ENCODE results near the gene RALY.

Gene RALY

DNA sequence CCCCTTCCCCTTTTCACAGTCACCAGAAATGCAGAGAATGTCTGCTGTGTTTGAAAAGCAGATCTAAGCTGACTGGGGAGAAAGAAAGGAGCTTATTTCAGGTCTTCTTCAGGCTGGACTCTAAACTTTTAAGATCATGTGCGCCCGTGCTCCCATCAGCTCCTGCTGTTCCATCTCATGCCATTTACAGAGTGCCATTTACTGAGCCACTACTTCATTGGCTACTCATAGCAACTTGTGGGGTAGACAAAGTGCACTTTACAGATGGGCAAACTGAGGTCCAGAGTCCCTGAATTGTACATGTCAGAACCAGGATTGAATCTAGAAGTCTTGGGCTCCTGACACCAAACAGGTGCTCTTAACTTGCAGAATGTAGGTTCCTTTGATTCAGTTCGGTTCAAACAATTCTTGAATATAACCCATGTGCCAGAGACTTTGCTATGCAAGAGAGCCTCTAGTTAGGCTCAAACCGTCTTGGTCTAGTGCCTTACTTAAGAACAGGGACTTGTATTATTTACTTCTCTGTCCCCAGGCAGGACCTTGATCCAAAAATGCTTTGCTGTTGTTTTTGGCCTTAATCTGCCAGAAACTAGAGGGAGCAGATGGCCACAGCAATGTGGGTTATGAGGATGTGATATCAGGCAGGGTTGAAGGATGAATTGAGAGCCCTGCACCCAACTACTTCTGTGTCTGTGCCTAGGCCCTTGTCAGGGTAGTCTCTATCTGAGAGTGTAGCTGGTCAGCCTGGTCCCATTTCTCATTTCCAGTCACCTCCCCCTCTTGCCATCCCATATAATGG, 56.4 kb downstream of the RALY start:
- Histone ChIP-seq H3K9ac (ENCODE audit: low read length) (no peak overlapping the region), H3K9me3 (ENCODE audit: control insufficient read depth, insufficient read depth, low read depth, low read length) (no peaks in the 10 kb centered on the region), H3K27me3 (ENCODE audit: control insufficient read depth, insufficient read depth, low read length) (no peaks in the 10 kb centered on the region), H3K36me3 (ENCODE audit: control insufficient read depth, insufficient read depth, low read length) (no peaks in the 10 kb centered on the region), H3K4me1 (ENCODE audit: control insufficient read depth, insufficient read depth, low read length) (peaks cover 34% of the 10 kb centered on the region), H3K27ac (ENCODE audit: low read depth, low read length) (no peak overlapping the region), H3K4me3 (ENCODE audit: low read depth, low read length) (no peak overlapping the region)

- no peaks in the 10 kb centered on the region for H3K36me3 ChIP-seq (ENCODE audit: control insufficient read depth, insufficient read depth, low read length)
- H3K27ac ChIP-seq (ENCODE audit: low read depth, low read length), result no peak overlapping the region
- H3K9ac ChIP-seq (ENCODE audit: low read length), result no peak overlapping the region
- no peaks in the 10 kb centered on the region for H3K27me3 ChIP-seq (ENCODE audit: control insufficient read depth, insufficient read depth, low read length)
- no peak overlapping the region for H3K4me3 ChIP-seq (ENCODE audit: low read depth, low read length)
- no peaks in the 10 kb centered on the region for H3K9me3 ChIP-seq (ENCODE audit: control insufficient read depth, insufficient read depth, low read depth, low read length)
- peaks cover 15% of the 10 kb centered on the region; the same call in 1 of the 2 replicates for H3K4me1 ChIP-seq (ENCODE audit: control insufficient read depth, insufficient read depth, low read length)
Observed at GRCh38 chr20:34052414-34052813, 58.7 kb downstream of the RALY start.

GRCh38 chr20:34055290-34055689, 61.6 kb downstream of the RALY start:
- H3K9me3 ChIP-seq (ENCODE audit: control insufficient read depth, insufficient read depth, low read depth, low read length), result no peaks in the 10 kb centered on the region
- no peaks in the 10 kb centered on the region for H3K27me3 ChIP-seq (ENCODE audit: control insufficient read depth, insufficient read depth, low read length)
- no peaks in the 10 kb centered on the region for H3K36me3 ChIP-seq (ENCODE audit: control insufficient read depth, insufficient read depth, low read length)
- no peak overlapping the region for H3K4me3 ChIP-seq (ENCODE audit: low read depth, low read length)
- H3K27ac ChIP-seq (ENCODE audit: low read depth, low read length), result no peak overlapping the region
- no peak overlapping the region for H3K9ac ChIP-seq (ENCODE audit: low read length)
- peaks cover 2% of the 10 kb centered on the region; the same call in 1 of the 2 replicates for H3K4me1 ChIP-seq (ENCODE audit: control insufficient read depth, insufficient read depth, low read length)

GRCh38 chr20:34058831-34059230, 65.1 kb downstream of the RALY start:
- Histone ChIP-seq H3K4me1 (ENCODE audit: control insufficient read depth, insufficient read depth, low read length) (no peaks in the 10 kb centered on the region), H3K4me3 (ENCODE audit: low read depth, low read length) (no peak overlapping the region), H3K9me3 (ENCODE audit: control insufficient read depth, insufficient read depth, low read depth, low read length) (no peaks in the 10 kb centered on the region), H3K27ac (ENCODE audit: low read depth, low read length) (no peak overlapping the region), H3K9ac (ENCODE audit: low read length) (no peak overlapping the region), H3K27me3 (ENCODE audit: control insufficient read depth, insufficient read depth, low read length) (no peaks in the 10 kb centered on the region), H3K36me3 (ENCODE audit: control insufficient read depth, insufficient read depth, low read length) (no peaks in the 10 kb centered on the region)

GRCh38 chr20:34060970-34061369, 67.3 kb downstream of the RALY start:
- no peak overlapping the region for H3K27ac ChIP-seq (ENCODE audit: low read depth, low read length)
- H3K9ac ChIP-seq (ENCODE audit: low read length), result no peak overlapping the region
- no peak overlapping the region for H3K4me3 ChIP-seq (ENCODE audit: low read depth, low read length)
- H3K27me3 ChIP-seq (ENCODE audit: control insufficient read depth, insufficient read depth, low read length), result no peaks in the 10 kb centered on the region
- H3K9me3 ChIP-seq (ENCODE audit: control insufficient read depth, insufficient read depth, low read depth, low read length), result no peaks in the 10 kb centered on the region
- peaks cover 5% of the 10 kb centered on the region; the same call in 1 of the 2 replicates for H3K4me1 ChIP-seq (ENCODE audit: control insufficient read depth, insufficient read depth, low read length)
- H3K36me3 ChIP-seq (ENCODE audit: control insufficient read depth, insufficient read depth, low read length), result no peaks in the 10 kb centered on the region

DNA sequence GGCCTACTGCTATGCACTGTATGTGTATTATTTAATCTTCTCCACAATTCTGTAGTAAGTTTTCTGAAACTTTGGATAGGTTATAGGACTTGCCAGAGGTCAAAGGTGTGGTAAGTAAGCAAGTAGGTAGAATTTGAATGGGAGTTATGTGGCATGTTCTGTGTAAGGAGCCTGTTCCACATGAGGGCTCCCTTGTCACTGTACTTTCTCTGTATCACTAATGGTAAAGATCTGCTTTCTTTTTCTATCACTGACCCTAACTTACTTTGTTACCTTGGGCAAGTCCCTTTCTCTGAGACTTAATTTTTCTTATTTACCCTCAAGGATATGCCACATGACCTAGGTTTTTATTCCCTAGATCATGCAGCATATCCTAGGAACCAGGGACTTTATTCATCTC, 68.0 kb downstream of the RALY start:
- Histone ChIP-seq H3K27me3 (ENCODE audit: control insufficient read depth, insufficient read depth, low read length) (no peaks in the 10 kb centered on the region), H3K36me3 (ENCODE audit: control insufficient read depth, insufficient read depth, low read length) (no peaks in the 10 kb centered on the region), H3K9ac (ENCODE audit: low read length) (no peak overlapping the region), H3K9me3 (ENCODE audit: control insufficient read depth, insufficient read depth, low read depth, low read length) (no peaks in the 10 kb centered on the region), H3K27ac (ENCODE audit: low read depth, low read length) (no peak overlapping the region), H3K4me3 (ENCODE audit: low read depth, low read length) (no peak overlapping the region), H3K4me1 (ENCODE audit: control insufficient read depth, insufficient read depth, low read length) (peaks cover 7% of the 10 kb centered on the region)

DNA sequence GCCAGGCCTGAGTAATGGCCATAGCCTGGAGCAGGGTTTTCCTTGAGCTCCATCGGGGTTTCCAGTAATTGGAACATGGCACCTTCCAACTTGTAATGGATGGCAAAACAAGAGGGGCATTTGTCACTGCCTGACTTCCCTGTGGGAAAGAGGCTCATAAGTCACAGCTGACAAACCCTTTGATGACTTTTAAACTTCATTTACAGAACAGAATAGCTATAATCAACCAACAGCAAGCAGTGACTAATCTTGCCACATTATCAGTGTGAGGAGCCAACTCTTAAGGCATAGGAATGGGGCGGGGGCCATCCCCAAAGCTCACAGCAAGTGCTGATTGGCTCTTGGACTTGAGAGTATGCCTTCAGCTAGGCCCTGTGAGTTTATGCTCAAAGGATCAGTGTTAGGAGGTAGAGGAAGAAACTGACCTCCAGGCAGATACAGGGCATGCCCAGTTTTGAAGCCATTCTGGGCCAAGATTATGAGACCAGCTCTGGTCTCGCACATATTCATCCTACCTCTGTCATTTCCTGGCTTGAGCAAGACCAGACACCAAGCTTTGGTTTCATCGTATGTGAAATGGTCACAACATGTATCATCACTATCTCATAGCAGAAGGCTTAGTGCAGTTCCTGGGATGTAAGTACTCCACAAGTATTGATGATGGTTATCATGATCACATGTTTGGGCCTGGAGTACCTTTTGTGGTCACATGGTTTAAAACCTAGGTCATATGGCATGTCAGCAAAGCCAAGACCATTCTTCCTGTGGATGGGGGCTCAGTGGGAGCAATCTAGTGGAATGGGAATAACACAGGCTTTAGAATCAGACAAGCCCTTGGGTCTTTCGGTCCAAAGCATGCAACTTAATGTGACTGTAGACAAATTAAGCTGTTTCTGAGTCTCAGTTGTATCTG, 69.1 kb downstream of the RALY start:
- Histone ChIP-seq H3K9ac (ENCODE audit: low read length) (no peak overlapping the region), H3K4me3 (ENCODE audit: low read depth, low read length) (no peak overlapping the region), H3K27me3 (ENCODE audit: control insufficient read depth, insufficient read depth, low read length) (no peaks in the 10 kb centered on the region), H3K36me3 (ENCODE audit: control insufficient read depth, insufficient read depth, low read length) (no peaks in the 10 kb centered on the region), H3K9me3 (ENCODE audit: control insufficient read depth, insufficient read depth, low read depth, low read length) (no peaks in the 10 kb centered on the region), H3K4me1 (ENCODE audit: control insufficient read depth, insufficient read depth, low read length) (peaks cover 16% of the 10 kb centered on the region), H3K27ac (ENCODE audit: low read depth, low read length) (no peak overlapping the region)

DNA sequence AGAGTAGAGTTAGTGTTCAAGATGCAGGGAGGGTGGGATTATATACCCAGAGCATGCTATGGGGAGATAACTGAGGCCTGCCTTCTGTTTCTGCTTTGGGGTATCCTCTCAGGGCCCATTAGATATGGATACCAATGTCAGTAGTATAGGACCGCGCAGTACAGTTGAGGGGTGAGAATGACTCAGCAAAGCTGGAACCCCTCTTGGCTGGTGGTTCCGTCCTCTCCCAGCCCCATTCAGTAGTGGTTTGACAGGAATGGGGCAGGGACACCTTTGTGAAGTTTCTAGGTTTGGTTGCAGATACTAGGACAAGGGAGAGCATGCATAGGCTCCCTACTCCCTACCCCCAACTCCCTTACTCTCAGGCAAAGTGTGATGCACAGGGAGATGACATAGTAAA, 70.6 kb downstream of the RALY start:
- Histone ChIP-seq H3K9me3 (ENCODE audit: control insufficient read depth, insufficient read depth, low read depth, low read length) (no peaks in the 10 kb centered on the region), H3K27ac (ENCODE audit: low read depth, low read length) (no peak overlapping the region), H3K36me3 (ENCODE audit: control insufficient read depth, insufficient read depth, low read length) (no peaks in the 10 kb centered on the region)

GRCh38 chr20:34065260-34065659, 71.5 kb downstream of the RALY start:
- Histone ChIP-seq H3K36me3 (ENCODE audit: control insufficient read depth, insufficient read depth, low read length) (no peaks in the 10 kb centered on the region), H3K9me3 (ENCODE audit: control insufficient read depth, insufficient read depth, low read depth, low read length) (no peaks in the 10 kb centered on the region), H3K4me3 (ENCODE audit: low read depth, low read length) (no peak overlapping the region), H3K9ac (ENCODE audit: low read length) (no peak overlapping the region), H3K27me3 (ENCODE audit: control insufficient read depth, insufficient read depth, low read length) (no peaks in the 10 kb centered on the region), H3K4me1 (ENCODE audit: control insufficient read depth, insufficient read depth, low read length) (peaks cover 28% of the 10 kb centered on the region), H3K27ac (ENCODE audit: low read depth, low read length) (no peak overlapping the region)

More for the DNA sequence above, 70.6 kb downstream of the RALY start:
- H3K4me3 ChIP-seq (ENCODE audit: low read depth, low read length), result no peak overlapping the region
- H3K9ac ChIP-seq (ENCODE audit: low read length), result no peak overlapping the region
- no peaks in the 10 kb centered on the region for H3K27me3 ChIP-seq (ENCODE audit: control insufficient read depth, insufficient read depth, low read length)
- H3K4me1 ChIP-seq (ENCODE audit: control insufficient read depth, insufficient read depth, low read length), result peaks cover 24% of the 10 kb centered on the region

DNA sequence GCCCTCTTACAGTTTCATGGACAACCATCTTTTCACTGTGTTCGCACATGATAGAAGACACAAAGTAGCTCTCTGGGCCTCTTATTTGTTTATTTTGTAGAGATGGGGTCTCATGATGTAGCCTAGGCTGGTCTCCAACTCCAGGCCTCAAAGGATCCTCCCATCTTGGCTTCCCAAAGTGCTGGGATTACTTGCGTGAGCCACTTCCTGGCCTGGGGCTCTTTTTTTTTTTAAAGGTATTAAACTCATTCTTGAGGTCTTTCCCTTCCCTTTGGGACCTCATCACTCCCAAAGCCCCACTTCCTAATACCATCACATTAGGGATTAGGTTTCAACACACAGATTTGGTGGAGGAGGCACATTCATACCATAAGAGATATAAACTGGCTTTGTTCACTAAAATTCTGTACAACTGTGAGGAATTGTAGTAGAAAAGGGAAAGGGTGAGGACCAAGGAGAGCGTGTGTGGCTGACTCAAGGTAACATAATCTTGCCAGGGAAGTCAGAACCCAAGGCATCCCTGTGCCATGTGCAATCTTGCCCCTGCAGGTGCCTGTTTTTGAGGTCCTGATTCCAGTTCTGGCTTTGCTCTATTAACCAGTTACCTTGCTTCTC, 72.9 kb downstream of the RALY start:
- no peak overlapping the region for H3K27ac ChIP-seq (ENCODE audit: low read depth, low read length)
- no peak overlapping the region for H3K4me3 ChIP-seq (ENCODE audit: low read depth, low read length)
- no peaks in the 10 kb centered on the region for H3K9me3 ChIP-seq (ENCODE audit: control insufficient read depth, insufficient read depth, low read depth, low read length)
- no peaks in the 10 kb centered on the region for H3K36me3 ChIP-seq (ENCODE audit: control insufficient read depth, insufficient read depth, low read length)
- no peaks in the 10 kb centered on the region for H3K27me3 ChIP-seq (ENCODE audit: control insufficient read depth, insufficient read depth, low read length)
- peaks cover 28% of the 10 kb centered on the region for H3K4me1 ChIP-seq (ENCODE audit: control insufficient read depth, insufficient read depth, low read length)
- H3K9ac ChIP-seq (ENCODE audit: low read length), result no peak overlapping the region

DNA sequence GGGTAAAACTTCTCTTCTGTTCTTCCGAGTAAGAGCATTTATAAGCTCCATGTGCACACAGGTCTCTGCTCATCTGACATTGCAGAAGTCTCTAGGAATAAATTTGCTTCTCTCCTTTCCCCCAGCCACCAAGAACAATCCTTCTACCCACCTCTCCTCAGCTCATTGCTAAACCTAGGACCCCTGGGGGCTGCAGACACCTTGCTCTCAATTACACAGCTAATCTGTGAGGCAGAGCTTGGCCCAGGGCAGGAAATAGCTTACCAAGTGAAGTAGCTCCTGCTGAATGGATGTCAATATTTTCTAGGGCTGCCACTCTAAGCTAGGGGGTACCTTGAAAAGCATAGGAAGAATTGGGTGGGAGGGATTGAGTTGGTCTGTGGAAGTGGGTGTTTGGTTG, 74.3 kb downstream of the RALY start:
- peaks cover 28% of the 10 kb centered on the region for H3K4me1 ChIP-seq (ENCODE audit: control insufficient read depth, insufficient read depth, low read length)
- H3K27ac ChIP-seq (ENCODE audit: low read depth, low read length), result no peak overlapping the region
- no peak overlapping the region for H3K9ac ChIP-seq (ENCODE audit: low read length)
- no peaks in the 10 kb centered on the region for H3K27me3 ChIP-seq (ENCODE audit: control insufficient read depth, insufficient read depth, low read length)
- peaks cover 11% of the 10 kb centered on the region for H3K36me3 ChIP-seq (ENCODE audit: control insufficient read depth, insufficient read depth, low read length)
- no peak overlapping the region for H3K4me3 ChIP-seq (ENCODE audit: low read depth, low read length)
- no peaks in the 10 kb centered on the region for H3K9me3 ChIP-seq (ENCODE audit: control insufficient read depth, insufficient read depth, low read depth, low read length)

All from HUES6 (cell line).